ENCODE results near the gene NUP210L.

Gene NUP210L

GRCh38 chr1:154183046-154183915, 28.4 kb upstream of the NUP210L start (continued):
- no peak for TF ChIP-seq ZNF645 (tag by site-specific recombination; IDR thresholded peaks at IDR 0.05)
- no peak for TF ChIP-seq ZNF138 (tag by site-specific recombination; IDR thresholded peaks at IDR 0.05; ENCODE audit: borderline replicate concordance)
- TF ChIP-seq ZBTB7A (tag by site-specific recombination; IDR thresholded peaks at IDR 0.05; ENCODE audit: low read depth): no peak
- no peak for TF ChIP-seq ZNF274 (IDR thresholded peaks at IDR 0.05; ENCODE audit: low read length)
- no peak for TF ChIP-seq ZNF274 (tag by site-specific recombination; IDR thresholded peaks at IDR 0.05; ENCODE audit: borderline replicate concordance)
- peak; percentile 35 for TF ChIP-seq ZFP69B (tag by site-specific recombination; IDR thresholded peaks at IDR 0.05)
- no peak for TF ChIP-seq ZNF311 (tag by site-specific recombination; IDR thresholded peaks at IDR 0.05; ENCODE audit: borderline replicate concordance)
- no peak for TF ChIP-seq ZNF223 (tag by site-specific recombination; IDR thresholded peaks at IDR 0.05)
- TF ChIP-seq ZFHX2 (tag by site-specific recombination; conservative IDR thresholded peaks at IDR 0.05): peak; percentile 57
- TF ChIP-seq ZFP3 (tag by site-specific recombination; IDR thresholded peaks at IDR 0.05; ENCODE audit: low read depth): no peak
- no peak for TF ChIP-seq ZNF114 (tag by site-specific recombination; IDR thresholded peaks at IDR 0.05)
- TF ChIP-seq ZNF561 (tag by site-specific recombination; IDR thresholded peaks at IDR 0.05; ENCODE audit: borderline replicate concordance): peak; percentile 60
- no peak for TF ChIP-seq REPIN1 (tag by site-specific recombination; IDR thresholded peaks at IDR 0.05; ENCODE audit: low read depth)
- TF ChIP-seq ZFP41 (tag by site-specific recombination; IDR thresholded peaks at IDR 0.05; ENCODE audit: borderline replicate concordance): no peak
- no peak for TF ChIP-seq ZNF426 (tag by site-specific recombination; IDR thresholded peaks at IDR 0.05)
- TF ChIP-seq PRDM2 (tag by site-specific recombination; IDR thresholded peaks at IDR 0.05; ENCODE audit: borderline replicate concordance): no peak
- no peak for TF ChIP-seq ZNF202 (tag by site-specific recombination; IDR thresholded peaks at IDR 0.05; ENCODE audit: borderline replicate concordance)
- no peak for TF ChIP-seq ZSCAN16 (tag by site-specific recombination; IDR thresholded peaks at IDR 0.05)
- TF ChIP-seq ZNF354C (tag by site-specific recombination; IDR thresholded peaks at IDR 0.05; ENCODE audit: borderline replicate concordance, low read depth): no peak
- no peak for TF ChIP-seq ZNF560 (tag by site-specific recombination; IDR thresholded peaks at IDR 0.05; ENCODE audit: borderline replicate concordance)
- TF ChIP-seq PRDM10 (tag by site-specific recombination; IDR thresholded peaks at IDR 0.05): peak; percentile 98
- peak; percentile 75 for TF ChIP-seq OSR2 (tag by site-specific recombination; IDR thresholded peaks at IDR 0.05)
- no peak for TF ChIP-seq CTCF (tag by site-specific recombination; IDR thresholded peaks at IDR 0.05)
- no peak for TF ChIP-seq ZBTB49 (tag by site-specific recombination; IDR thresholded peaks at IDR 0.05; ENCODE audit: low read depth)
